ENCODE measurements around the gene VIM. TPM values are rescaled to one million over a fixed set of nuclear protein-coding genes. Genes with fewer than 3 reads are reported as not detected.
"Not testable (repeated sequence)": the region's sequence is repeated elsewhere in the genome, so short reads cannot be mapped to it uniquely, and the experiment has no call there.

The VIM gene
- total and polyA plus RNA-seq, 5 donors from 2014 or later: 430 to 1,005 (median 491) TPM

GRCh38 chr10:17262502-17262901 lies 34.5 kb downstream of the VIM start:
- ATAC-seq (ENCODE audit: low read depth in 2 of 2) (no peak), DNase-seq (no peak)
- Histone ChIP-seq H3K4me1 (ENCODE audit: control insufficient read depth, insufficient read depth, low read length, poor library complexity, severe bottlenecking) (no peaks in the 10 kb centered on the region), H3K27ac (ENCODE audit: insufficient read depth, low read length, poor library complexity, severe bottlenecking) (no peak overlapping the region), H3K36me3 (ENCODE audit: control insufficient read depth, insufficient read depth, low read length) (no peaks in the 10 kb centered on the region), H3K27me3 (ENCODE audit: control insufficient read depth, insufficient read depth, low read length) (no peaks in the 10 kb centered on the region), H3K4me3 (ENCODE audit: low read depth, low read length) (no peak overlapping the region), H3K9me3 (ENCODE audit: control insufficient read depth in 2 of 2, low read length in 2 of 2) (peaks cover 17 to 36% of the 10 kb centered on the region in 2 experiments)
- no peak overlapping the region for H3K27ac Mint-ChIP-seq
- H3K36me3 Mint-ChIP-seq: no peaks in the 10 kb centered on the region
- H3K27me3 Mint-ChIP-seq: peaks cover 6% of the 10 kb centered on the region
- H3K9me3 Mint-ChIP-seq: peaks cover 0 to 30% (median 4%) of the 10 kb centered on the region in 7 donors
- H3K4me1 Mint-ChIP-seq: peaks cover 2 to 5% (median 3%) of the 10 kb centered on the region in 4 donors
- no peak overlapping the region for H3K4me3 Mint-ChIP-seq

DNA sequence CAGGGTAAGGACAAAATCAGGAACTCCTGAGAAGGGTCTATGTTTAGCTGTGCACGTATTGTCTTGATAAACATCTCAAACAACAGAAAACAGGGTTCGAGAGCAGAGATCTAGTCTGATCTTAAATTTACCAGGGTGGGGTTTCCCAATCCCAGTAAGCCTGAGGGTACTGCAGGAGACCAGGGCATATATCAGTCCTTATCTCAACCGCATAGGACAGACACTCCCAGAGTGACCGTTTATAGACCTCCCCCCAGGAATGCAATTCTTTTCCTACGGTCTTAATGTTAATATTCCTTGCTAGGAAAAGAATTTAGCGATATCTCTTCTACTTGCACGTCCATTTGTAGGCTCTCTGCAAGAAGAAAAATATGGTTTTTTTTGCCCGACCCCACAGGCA lies 35.5 kb downstream of the VIM start:
- Histone ChIP-seq H3K27ac (ENCODE audit: insufficient read depth, low read length, poor library complexity, severe bottlenecking) (no peak overlapping the region), H3K4me3 (ENCODE audit: low read depth, low read length) (no peak overlapping the region), H3K4me1 (ENCODE audit: control insufficient read depth, insufficient read depth, low read length, poor library complexity, severe bottlenecking) (no peaks in the 10 kb centered on the region), H3K9me3 (ENCODE audit: control insufficient read depth in 2 of 2, low read length in 2 of 2) (peaks cover 17 to 36% of the 10 kb centered on the region in 2 experiments), H3K27me3 (ENCODE audit: control insufficient read depth, insufficient read depth, low read length) (peaks cover 2% of the 10 kb centered on the region), H3K36me3 (ENCODE audit: control insufficient read depth, insufficient read depth, low read length) (no peaks in the 10 kb centered on the region)
- DNase-seq: no peak
- Mint-ChIP-seq H3K27ac (no peak overlapping the region), H3K4me1 (no peaks in the 10 kb centered on the region), H3K9me3 (peaks cover 0 to 30% (median 4%) of the 10 kb centered on the region in 7 donors), H3K27me3 (peaks cover 14% of the 10 kb centered on the region), H3K4me3 (no peak overlapping the region), H3K36me3 (no peaks in the 10 kb centered on the region)
- no peak for ATAC-seq (ENCODE audit: low read depth in 2 of 2)

GRCh38 chr10:17265468-17265867 lies 37.4 kb downstream of the VIM start:
- Mint-ChIP-seq H3K27ac (no peak overlapping the region), H3K4me3 (no peak overlapping the region), H3K4me1 (no peaks in the 10 kb centered on the region)

GRCh38 chr10:17266549-17266948 lies 38.5 kb downstream of the VIM start:
- not testable (repeated sequence) for H3K4me3 ChIP-seq (ENCODE audit: low read depth, low read length); H3K36me3 Mint-ChIP-seq; H3K27ac ChIP-seq (ENCODE audit: insufficient read depth, low read length, poor library complexity, severe bottlenecking); ATAC-seq (ENCODE audit: low read depth in 2 of 2); H3K27ac Mint-ChIP-seq; H3K4me3 Mint-ChIP-seq; H3K36me3 ChIP-seq (ENCODE audit: control insufficient read depth, insufficient read depth, low read length); H3K4me1 ChIP-seq (ENCODE audit: control insufficient read depth, insufficient read depth, low read length, poor library complexity, severe bottlenecking); H3K4me1 Mint-ChIP-seq; DNase-seq; H3K27me3 ChIP-seq (ENCODE audit: control insufficient read depth, insufficient read depth, low read length)
- peaks cover 27% of the 10 kb centered on the region for H3K27me3 Mint-ChIP-seq
- H3K9me3 ChIP-seq (ENCODE audit: control insufficient read depth in 2 of 2, low read length in 2 of 2): peaks cover 15 to 31% of the 10 kb centered on the region in 2 experiments
- peaks cover 0 to 26% (median 4%) of the 10 kb centered on the region in 7 donors for H3K9me3 Mint-ChIP-seq

More at GRCh38 chr10:17265468-17265867, 37.4 kb downstream of the VIM start:
- no peaks in the 10 kb centered on the region for H3K4me1 ChIP-seq (ENCODE audit: control insufficient read depth, insufficient read depth, low read length, poor library complexity, severe bottlenecking)
- Mint-ChIP-seq H3K27me3 (peaks cover 27% of the 10 kb centered on the region), H3K36me3 (no peaks in the 10 kb centered on the region), H3K9me3 (peaks cover 0 to 30% (median 4%) of the 10 kb centered on the region in 7 donors)
- DNase-seq (no peak), ATAC-seq (ENCODE audit: low read depth in 2 of 2) (no peak)
- H3K27me3 ChIP-seq (ENCODE audit: control insufficient read depth, insufficient read depth, low read length): peaks cover 5% of the 10 kb centered on the region
- H3K36me3 ChIP-seq (ENCODE audit: control insufficient read depth, insufficient read depth, low read length): no peaks in the 10 kb centered on the region
- H3K27ac ChIP-seq (ENCODE audit: insufficient read depth, low read length, poor library complexity, severe bottlenecking): no peak overlapping the region
- no peak overlapping the region for H3K4me3 ChIP-seq (ENCODE audit: low read depth, low read length)
- peaks cover 17 to 36% of the 10 kb centered on the region in 2 experiments for H3K9me3 ChIP-seq (ENCODE audit: control insufficient read depth in 2 of 2, low read length in 2 of 2)

DNA sequence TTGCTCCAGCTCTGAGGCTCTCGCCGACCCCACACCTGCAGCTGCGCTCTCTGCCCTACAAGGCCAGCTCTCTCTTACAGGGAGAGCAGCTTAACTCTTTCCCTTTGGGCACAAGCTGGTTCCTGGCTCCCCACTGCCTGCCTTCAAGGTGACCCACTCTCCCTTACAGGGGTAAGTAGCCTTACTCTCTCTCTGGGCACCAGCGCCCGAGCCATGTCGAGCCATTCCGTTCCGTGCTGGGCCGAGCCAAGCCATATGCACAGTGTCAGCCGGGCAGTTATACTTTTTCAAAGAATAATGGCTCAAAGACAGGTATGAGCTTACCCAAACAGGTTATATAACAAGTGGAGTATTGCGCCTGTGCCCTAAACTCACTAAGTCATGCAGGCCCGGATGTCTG lies 44.6 kb downstream of the VIM start:
- peaks cover 7% of the 10 kb centered on the region for H3K27me3 ChIP-seq (ENCODE audit: control insufficient read depth, insufficient read depth, low read length)

GRCh38 chr10:17273403-17273802 lies 45.4 kb downstream of the VIM start:
- Mint-ChIP-seq H3K4me1 (no peaks in the 10 kb centered on the region), H3K27ac (no peak overlapping the region), H3K4me3 (no peak overlapping the region), H3K36me3 (no peaks in the 10 kb centered on the region), H3K9me3 (peaks cover 0 to 4% (median 0%) of the 10 kb centered on the region in 7 donors), H3K27me3 (peaks cover 25% of the 10 kb centered on the region)
- peaks cover 0 to 4% of the 10 kb centered on the region in 2 experiments for H3K9me3 ChIP-seq (ENCODE audit: control insufficient read depth in 2 of 2, low read length in 2 of 2)
- H3K4me1 ChIP-seq (ENCODE audit: control insufficient read depth, insufficient read depth, low read length, poor library complexity, severe bottlenecking): no peaks in the 10 kb centered on the region
- peaks cover 7% of the 10 kb centered on the region for H3K27me3 ChIP-seq (ENCODE audit: control insufficient read depth, insufficient read depth, low read length)
- no peak for ATAC-seq (ENCODE audit: low read depth in 2 of 2)
- no peak for DNase-seq
- no peak overlapping the region for H3K4me3 ChIP-seq (ENCODE audit: low read depth, low read length)
- no peaks in the 10 kb centered on the region for H3K36me3 ChIP-seq (ENCODE audit: control insufficient read depth, insufficient read depth, low read length)
- no peak overlapping the region for H3K27ac ChIP-seq (ENCODE audit: insufficient read depth, low read length, poor library complexity, severe bottlenecking)

More for the DNA sequence above, 44.6 kb downstream of the VIM start:
- Mint-ChIP-seq H3K27me3 (peaks cover 31% of the 10 kb centered on the region), H3K9me3 (peaks cover 0 to 2% (median 0%) of the 10 kb centered on the region in 7 donors), H3K27ac (no peak overlapping the region), H3K36me3 (no peaks in the 10 kb centered on the region), H3K4me1 (no peaks in the 10 kb centered on the region), H3K4me3 (no peak overlapping the region)
- Histone ChIP-seq H3K4me1 (ENCODE audit: control insufficient read depth, insufficient read depth, low read length, poor library complexity, severe bottlenecking) (no peaks in the 10 kb centered on the region), H3K4me3 (ENCODE audit: low read depth, low read length) (no peak overlapping the region), H3K9me3 (ENCODE audit: control insufficient read depth in 2 of 2, low read length in 2 of 2) (peaks cover 0 to 4% of the 10 kb centered on the region in 2 experiments), H3K36me3 (ENCODE audit: control insufficient read depth, insufficient read depth, low read length) (no peaks in the 10 kb centered on the region), H3K27ac (ENCODE audit: insufficient read depth, low read length, poor library complexity, severe bottlenecking) (no peak overlapping the region)
- ATAC-seq (ENCODE audit: low read depth in 2 of 2): no peak
- DNase-seq: no peak

DNA sequence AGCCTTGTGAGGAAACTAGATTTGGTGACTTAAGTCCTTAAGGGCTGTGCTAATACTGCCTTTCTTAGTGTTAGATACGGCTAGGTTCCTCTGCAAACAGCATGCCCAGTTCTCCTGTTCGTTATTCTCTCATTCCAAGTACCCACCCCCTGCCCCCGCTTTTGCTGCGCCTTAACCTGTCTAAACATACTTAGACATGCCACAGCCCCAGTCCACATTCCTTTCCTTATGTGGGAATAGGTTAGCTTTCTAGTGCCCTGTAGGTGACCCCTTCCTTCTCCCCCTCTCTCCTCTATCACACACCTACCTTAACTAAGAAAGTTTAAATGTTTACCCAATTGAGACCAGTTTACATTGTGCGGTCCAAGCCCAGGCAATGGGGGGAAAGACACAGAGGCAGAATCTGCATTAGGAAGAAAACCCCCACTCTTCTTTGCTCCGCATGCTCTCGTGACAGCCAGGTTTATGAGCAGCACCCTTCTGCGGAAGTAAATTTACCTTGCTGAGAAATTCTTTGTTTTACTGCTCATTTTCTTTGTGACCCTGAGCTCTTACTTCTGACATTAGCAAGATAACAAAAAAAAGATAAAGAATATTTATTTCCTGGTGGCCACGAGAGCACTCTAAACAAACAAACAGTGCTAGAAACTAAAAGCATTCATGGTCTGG lies 48.8 kb downstream of the VIM start:
- Mint-ChIP-seq H3K4me3 (no peak overlapping the region), H3K36me3 (no peaks in the 10 kb centered on the region), H3K27me3 (peaks cover 15% of the 10 kb centered on the region), H3K9me3 (peaks cover 2 to 15% (median 7%) of the 10 kb centered on the region in 7 donors), H3K27ac (no peak overlapping the region), H3K4me1 (no peaks in the 10 kb centered on the region)
- DNase-seq (no peak), ATAC-seq (ENCODE audit: low read depth in 2 of 2) (no peak)
- Histone ChIP-seq H3K9me3 (ENCODE audit: control insufficient read depth in 2 of 2, low read length in 2 of 2) (peaks cover 0 to 4% of the 10 kb centered on the region in 2 experiments), H3K4me3 (ENCODE audit: low read depth, low read length) (no peak overlapping the region), H3K27ac (ENCODE audit: insufficient read depth, low read length, poor library complexity, severe bottlenecking) (no peak overlapping the region), H3K27me3 (ENCODE audit: control insufficient read depth, insufficient read depth, low read length) (peaks cover 8% of the 10 kb centered on the region), H3K4me1 (ENCODE audit: control insufficient read depth, insufficient read depth, low read length, poor library complexity, severe bottlenecking) (no peaks in the 10 kb centered on the region), H3K36me3 (ENCODE audit: control insufficient read depth, insufficient read depth, low read length) (no peaks in the 10 kb centered on the region)

Measured in CD4-positive, CD25-positive, alpha-beta regulatory T cell (primary cell).